GM12801 (cell line): Measurements from ENCODE around the gene ATP10A.

Experiments used
- CTCF ChIP-seq: IDR thresholded peaks from one replicate; pipeline ENCODE4 v1.5.1; 2011; ENCODE audit warnings: control low read depth; ENCODE audit not compliant: insufficient read length; ENCODE audit errors: extremely low read depth

The ATP10A gene

GRCh38 chr15:25743548-25744275, 119.4 kb downstream of the ATP10A start:
- TF ChIP-seq CTCF: no peak

GRCh38 chr15:25742776-25743547, 120.2 kb downstream of the ATP10A start:
- no peak for TF ChIP-seq CTCF

- no peak for TF ChIP-seq CTCF
Measured at GRCh38 chr15:25742041-25742730, 120.9 kb downstream of the ATP10A start.

- TF ChIP-seq CTCF: no peak
Measured at GRCh38 chr15:25741256-25741580, 121.9 kb downstream of the ATP10A start.

- no peak for TF ChIP-seq CTCF
Measured at GRCh38 chr15:25740383-25741255, 122.5 kb downstream of the ATP10A start.

- TF ChIP-seq CTCF: no peak
Measured at GRCh38 chr15:25739687-25740121, 123.4 kb downstream of the ATP10A start.
